Activated T-helper 1 cell treated with anti-CD3 and anti-CD28 coated beads, Interleukin-2, amount 50 U/mL, for 16 hours (primary cell): ENCODE results near the gene SPDYE17.
"Not testable (repeated sequence)": the region's sequence is repeated elsewhere in the genome, so short reads cannot be mapped to it uniquely, and the experiment has no call there.

Source experiments
- DNase-seq, 2 donors: peaks; one replicate each; pipeline ENCODE4 v3.0.0-alpha.2; 2020; ENCODE audit warnings: low read depth in 1 of 2, low spot score in 1 of 2

SPDYE17 gene, protein sequence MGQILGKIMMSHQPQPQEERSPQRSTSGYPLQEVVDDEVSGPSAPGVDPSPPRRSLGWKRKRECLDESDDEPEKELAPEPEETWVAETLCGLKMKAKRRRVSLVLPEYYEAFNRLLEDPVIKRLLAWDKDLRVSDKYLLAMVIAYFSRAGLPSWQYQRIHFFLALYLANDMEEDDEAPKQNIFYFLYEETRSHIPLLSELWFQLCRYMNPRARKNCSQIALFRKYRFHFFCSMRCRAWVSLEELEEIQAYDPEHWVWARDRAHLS

DNA sequence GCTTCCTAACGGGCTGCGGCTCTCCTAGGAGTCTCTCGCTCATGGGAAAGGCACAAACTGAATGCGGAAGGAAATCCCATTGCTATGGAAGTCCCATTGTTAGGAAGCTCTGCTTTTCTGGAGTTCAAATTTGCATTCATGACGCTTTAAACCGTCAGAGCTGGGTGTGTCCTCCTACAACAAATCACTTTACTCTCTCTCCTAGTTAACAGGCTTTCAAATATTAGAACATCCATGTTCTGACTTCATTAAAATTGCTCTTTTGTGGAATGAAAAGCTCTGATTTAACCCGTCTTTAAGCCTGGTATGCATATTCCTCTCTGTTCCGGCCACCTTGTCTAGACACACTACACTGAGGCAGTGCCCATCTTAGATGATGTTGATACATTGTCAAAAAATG lies at the start of gene SPDYE17:
Gene SPDYE17 (minus strand): TSS at position 101 of the 400 bp plus-strand sequence. CDS start 1,791 bp downstream, outside the sequence.
- DNase-seq = not testable (repeated sequence)

DNA sequence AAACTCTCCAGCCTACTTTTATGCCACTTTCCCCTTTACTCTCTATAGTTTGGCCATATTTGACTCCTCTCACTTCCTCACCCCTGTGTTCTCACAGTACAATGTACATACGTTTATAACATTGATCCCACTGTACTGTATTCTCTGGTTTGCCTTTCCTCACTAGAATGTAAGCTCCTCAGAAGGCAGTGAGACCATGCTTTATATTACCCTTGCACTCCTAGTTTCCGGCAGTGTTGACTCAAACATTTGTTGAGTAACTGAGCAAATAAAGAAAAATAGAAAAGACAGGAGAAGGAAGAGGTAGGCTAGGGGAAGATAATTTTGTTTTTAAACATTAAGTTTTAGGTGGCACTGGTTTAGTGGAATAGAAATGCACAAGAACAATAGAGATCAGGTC lies 48.1 kb upstream of the SPDYE17 start:
- DNase-seq = not testable (repeated sequence)

DNA sequence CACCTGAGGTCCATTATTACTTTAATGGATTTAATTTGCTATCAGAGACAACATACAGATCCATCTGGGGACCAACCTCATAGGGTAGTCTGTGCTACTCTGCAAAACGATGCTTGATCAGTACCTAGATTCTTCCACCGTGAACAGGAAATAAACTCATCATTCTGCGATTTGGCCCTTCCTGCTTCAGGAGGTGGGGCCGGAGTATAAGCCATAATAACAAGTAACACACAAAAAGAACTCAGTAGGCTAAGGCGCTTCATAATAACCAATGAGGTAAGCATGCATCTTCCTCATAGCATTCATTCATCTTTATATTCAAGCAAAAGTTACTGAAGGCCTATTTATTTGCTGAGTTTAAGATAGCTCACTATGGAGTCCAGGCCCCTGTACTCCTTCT lies 47.5 kb upstream of the SPDYE17 start:
- DNase-seq = not testable (repeated sequence)

DNA sequence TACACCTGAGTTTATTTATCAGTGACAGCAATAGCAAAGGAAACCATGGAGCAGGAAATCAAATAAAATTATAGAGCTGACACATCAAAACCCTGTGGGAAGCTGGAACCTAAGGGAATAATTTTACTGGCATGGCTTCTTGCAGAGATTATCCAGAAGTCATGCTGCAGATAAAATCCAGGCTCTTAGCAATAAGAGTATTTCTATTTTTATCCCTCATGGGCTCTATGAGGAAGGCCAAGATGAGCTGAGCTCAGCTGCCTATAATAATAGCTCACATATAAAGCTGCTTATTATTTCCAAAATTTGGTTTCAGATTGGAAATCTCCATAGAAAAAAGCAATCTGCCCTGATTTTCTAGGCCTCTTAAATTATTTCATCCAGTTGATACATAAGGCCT lies 47.0 kb upstream of the SPDYE17 start:
- DNase-seq = not testable (repeated sequence)

DNA sequence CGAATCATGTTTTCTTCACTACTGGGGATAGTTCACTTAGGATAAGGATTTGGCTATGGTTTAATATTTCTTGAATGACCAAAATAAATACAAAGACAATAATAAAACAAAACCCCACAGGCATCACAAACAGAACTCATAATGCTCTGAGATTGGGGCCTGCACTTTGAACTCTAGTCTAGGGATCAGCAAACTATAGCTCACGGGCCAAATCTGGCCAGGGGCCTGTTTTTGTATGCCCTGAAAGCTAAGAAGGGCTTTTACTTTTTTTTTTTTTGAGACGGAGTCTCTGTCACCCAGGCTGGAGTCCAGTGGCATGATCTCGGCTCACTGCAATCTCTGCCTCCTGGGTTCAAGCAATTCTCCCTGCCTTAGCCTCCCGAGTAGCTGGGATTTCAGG lies 44.9 kb upstream of the SPDYE17 start:
- not testable (repeated sequence) for DNase-seq

DNA sequence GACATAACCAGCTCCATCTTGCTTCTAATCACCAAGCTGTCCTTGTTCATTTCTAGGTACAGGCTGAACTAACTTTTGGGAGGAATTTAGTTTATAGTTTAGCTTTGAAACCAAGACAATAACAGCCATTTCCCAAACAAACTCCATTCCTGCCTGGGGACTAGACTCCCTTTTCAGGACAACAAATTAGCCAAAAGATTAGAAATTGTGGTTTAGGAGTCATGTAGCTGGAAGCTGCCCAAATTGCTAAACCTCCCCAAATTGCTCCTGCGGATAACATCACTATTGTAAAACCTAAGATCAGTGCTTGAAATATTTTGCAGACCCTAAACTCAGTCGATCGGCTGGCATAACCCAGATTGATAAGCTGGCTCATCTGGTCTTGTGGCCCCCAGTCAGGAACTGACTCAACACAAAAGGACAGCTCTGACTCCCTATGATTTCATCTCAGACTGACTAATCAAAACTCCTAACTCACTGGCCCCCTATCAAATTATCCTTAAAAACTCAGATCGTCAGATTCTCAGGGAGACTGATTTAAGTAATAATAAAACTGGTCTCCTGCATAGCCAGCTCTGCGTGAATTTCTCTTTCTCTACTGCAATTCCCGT lies 42.7 kb upstream of the SPDYE17 start:
- not testable (repeated sequence) for DNase-seq

DNA sequence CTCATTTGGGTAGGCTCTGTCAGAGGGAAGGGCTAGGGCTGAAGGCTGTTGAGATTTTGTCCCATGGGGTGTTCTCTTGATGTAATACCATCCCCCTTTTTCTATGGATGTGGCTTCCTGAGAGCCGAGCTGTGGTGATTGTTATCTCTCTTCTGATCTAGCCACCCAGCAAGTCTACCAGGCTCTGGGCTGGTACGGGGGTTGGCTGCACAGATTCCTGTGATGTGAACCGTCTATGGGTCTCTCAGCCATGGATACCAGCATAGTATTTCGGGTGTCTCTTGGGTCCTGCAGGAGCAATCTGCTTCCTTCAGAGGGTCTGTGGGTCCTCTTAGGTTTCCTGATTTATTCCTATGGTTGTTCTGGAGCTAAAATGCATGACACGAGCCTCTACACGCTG lies 38.9 kb upstream of the SPDYE17 start:
- DNase-seq = not testable (repeated sequence)

DNA sequence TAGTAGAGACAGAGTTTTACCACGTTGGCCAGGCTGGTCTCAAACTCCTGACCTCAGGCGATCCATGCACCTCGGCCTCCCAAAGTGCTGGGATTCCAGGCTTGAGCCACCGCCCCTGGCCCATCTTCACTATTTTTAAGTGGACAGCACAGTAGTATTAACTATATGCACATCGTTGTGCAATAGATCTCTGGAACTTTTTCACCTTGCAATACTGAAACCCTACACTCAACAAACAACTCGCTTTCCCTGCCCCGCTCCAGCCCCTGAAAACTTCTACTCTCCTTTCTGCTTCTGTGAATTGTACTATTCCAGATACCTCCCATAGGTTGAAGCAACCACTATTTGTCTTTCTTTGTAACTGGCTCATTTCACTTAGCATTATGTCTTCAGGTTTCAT lies 33.7 kb upstream of the SPDYE17 start:
- not testable (repeated sequence) for DNase-seq

DNA sequence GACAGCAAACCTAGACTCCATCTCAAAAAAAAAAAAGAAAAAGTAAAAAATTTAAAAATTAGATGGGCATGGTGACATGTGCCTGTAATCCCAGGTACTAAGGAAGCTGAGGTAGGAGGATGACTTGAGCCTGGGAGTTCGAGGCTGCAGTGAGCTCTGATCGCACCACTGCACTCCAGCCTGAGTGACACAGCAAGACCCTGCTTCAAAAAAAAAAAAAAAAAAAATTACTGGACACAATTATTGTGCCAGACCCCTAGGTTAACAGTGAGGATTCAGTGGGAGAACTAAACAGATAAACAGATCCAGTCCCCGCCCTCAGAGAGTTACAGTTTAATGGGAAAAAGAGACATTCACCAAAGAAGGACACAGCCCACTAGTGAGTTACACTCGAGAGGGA lies 31.6 kb upstream of the SPDYE17 start:
- DNase-seq = not testable (repeated sequence)

DNA sequence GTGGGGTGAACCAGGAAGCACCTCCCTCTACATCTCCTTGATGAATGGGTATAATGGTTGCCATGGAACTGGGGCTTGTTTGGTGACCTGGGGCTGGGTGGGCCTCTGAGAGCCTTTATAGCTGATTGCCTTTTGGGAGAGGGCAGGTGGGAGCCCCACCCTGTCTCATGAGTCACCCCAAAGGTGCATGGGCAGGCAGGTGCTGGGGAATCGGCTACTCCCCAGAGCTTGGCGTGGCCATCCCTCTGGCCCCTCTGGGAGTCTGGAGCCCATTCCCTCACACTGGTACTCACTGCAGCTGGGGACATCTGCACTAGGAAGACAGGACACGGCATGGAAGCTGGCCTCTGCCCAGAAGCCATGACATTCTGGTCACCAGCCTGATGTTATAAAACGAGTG lies 30.4 kb upstream of the SPDYE17 start, which contains the start of gene SPDYE18:
Gene SPDYE18 (minus strand): TSS at position 2 of the 400 bp plus-strand sequence. CDS start 2,046 bp downstream, outside the sequence.
- not testable (repeated sequence) for DNase-seq

DNA sequence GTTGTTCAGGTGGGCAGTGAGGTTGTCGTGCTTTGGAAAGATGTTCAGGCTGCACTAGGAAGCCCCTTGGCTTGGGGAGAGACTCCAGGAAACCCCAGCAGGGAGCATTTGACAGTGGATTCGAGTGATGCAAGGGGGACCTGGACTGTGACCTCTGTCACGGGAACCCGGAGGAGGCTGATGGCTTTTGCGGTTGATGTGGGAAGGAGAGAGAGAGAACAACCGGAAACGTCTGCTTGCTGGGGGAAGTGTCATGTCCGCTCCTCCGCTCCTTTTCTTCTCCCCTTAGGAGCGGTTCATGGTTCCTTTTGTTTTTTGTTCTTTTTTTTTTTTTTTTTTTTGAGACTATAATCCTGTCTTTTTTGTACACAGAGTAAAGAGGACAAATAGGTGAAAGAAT lies 5.8 kb downstream of the SPDYE17 start:
- not testable (repeated sequence) for DNase-seq

DNA sequence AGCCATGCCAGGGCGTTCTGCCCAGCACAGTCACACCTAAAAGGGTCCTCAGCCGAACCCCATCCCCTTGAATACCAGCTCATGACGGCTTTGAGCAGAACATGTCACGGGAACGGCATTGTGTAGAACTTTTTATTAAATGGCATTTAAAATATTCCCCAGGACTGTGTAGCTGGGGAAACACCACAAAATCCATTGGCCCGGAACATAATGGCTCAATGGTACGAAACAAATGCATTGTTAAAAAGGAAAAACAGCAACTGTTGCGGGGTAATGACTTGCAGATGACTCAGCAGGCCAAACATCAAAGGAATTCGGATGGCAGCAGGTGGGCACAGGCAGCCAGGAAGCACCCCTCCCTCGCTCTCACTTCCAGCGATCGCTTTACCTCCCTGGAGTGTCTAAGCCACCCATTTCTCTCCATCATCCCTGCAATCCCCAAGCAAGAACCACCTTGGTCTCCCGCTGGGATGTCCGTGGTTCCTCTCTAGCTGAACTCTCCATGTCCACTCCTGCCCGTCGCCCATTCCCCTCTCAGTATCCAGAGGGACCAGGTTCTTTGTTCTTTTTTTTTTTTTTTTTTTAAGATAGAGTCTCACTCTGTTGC lies 22.0 kb downstream of the SPDYE17 start:
- DNase-seq = not testable (repeated sequence)

DNA sequence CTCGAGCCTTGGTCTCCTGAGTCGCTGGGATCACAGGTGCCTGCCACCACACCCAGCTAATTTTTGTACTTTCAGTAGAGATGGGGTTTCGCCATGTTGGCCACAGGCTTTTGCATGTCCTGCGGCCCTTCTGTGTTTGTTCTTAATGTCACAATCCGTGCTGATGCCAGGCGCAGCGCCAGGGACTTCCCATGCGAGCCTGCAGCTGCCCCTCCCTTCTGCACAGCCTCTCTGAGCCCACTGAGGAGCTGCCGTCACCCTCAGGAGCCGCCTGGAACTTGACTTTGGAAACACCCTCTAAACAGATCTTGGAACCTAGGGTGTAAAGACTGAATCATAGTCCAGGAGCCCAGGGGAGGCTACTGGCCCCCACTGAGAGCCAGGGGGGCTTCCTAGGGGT lies 24.2 kb downstream of the SPDYE17 start:
- DNase-seq = not testable (repeated sequence)

DNA sequence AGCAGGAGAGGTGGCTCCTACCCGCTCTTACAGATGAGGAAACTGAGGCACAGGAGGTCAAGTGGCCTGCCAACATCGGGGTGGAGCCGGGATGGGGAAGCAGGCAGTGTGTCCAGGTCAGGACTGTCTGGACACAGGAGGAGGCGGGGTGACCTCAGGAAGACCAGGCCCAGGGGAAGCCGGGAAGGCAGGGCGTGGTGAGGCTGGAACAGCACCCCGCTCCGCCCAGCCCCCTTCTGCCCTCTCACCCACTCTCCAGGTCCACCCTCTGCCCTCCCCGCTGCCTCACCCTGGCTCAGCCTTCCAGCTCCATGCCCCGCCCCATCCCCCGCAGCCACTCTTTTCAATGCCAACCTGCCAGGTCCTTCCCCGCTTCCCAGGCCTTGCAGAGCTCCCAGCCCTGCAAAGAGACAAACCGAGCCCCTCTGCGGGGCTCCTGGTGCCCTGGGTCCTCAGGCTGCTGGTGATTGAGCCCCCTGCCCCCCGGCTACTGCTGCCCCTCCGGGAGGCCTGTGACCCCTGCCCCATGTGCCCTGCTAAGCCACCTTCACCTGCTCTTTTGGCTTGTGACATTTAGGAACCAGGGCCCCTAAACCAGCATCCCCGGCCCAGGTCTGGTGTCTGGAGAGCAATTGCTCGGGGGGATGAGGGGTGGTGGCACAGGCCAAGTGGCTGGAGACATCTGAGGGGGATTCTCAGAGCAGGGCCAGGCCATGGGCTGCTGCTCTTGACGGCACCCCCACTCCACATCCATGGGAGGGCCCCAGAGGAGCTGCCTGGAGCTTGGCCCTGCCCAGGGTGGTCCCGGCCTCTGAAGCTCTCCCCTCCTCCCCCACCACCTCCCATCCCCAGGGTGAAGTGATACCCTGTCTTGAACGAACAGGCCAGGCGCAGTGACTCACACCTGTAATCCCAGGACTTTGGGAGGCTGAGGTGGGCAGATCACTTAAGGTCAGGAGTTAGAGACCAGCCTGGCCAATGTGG lies 25.7 kb downstream of the SPDYE17 start:
- DNase-seq = not testable (repeated sequence)

DNA sequence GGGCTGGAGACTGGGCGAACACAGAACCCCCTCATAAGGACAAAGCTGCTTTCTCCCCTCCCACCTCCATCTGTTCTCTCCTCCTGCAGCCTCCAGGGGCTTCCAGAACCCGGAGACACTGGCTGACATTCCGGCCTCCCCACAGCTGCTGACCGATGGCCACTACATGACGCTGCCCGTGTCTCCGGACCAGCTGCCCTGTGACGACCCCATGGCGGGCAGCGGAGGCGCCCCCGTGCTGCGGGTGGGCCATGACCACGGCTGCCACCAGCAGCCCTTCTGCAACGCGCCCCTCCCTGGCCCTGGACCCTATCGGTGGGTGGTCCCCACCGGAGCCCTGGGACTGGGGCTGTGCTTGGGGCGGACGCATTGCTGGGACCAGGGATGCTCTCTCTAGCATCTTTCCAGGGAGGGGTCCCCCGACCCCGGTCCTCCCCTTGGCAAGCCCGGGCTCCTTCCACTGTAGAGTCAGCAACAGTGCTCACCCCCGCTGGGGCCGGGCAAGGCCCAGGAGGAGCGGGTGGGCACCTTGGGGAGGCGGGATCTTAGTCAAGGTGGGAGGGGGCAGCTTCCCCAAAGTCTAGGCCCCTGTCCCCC lies 26.6 kb downstream of the SPDYE17 start:
- not testable (repeated sequence) for DNase-seq

DNA sequence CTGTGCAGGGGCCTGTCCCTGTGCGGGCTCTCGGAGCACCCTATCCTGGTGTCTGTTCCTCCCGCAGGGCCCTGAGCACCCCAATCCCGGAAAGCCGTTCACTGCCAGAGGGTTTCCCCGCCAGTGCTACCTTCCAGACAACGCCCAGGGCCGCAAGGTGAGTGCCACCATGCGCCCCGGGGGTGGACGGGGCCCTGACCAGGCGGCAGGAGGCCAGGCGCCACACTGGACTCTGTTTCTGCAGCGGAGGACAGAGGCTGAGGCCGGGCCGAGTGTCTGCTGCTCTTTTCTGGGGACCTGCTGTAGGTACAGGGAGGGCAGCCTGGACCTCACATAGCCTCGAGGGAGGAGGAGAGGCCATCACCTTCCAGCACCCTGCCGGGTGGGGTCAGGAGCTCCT lies 28.0 kb downstream of the SPDYE17 start:
- DNase-seq = not testable (repeated sequence)

DNA sequence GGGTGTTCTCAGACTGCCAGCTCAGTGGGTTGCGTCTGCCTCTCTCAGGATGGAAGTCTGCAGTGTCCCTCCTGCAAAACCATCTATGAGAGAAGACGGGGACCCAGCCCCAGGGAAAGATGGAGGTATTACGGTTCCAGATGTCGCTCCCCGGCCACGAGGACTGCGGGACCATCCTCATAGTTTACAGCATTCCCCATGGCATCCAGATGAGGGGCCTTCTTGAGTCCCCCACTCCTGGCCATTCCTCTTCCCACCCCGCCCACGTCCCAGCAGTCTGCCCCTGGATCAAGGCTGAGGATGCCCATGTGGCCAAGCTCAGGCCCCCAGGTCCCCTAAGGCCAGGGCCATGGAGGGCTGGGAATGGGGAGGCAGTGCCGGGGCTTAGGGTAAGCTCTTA lies 28.9 kb downstream of the SPDYE17 start:
- not testable (repeated sequence) for DNase-seq

DNA sequence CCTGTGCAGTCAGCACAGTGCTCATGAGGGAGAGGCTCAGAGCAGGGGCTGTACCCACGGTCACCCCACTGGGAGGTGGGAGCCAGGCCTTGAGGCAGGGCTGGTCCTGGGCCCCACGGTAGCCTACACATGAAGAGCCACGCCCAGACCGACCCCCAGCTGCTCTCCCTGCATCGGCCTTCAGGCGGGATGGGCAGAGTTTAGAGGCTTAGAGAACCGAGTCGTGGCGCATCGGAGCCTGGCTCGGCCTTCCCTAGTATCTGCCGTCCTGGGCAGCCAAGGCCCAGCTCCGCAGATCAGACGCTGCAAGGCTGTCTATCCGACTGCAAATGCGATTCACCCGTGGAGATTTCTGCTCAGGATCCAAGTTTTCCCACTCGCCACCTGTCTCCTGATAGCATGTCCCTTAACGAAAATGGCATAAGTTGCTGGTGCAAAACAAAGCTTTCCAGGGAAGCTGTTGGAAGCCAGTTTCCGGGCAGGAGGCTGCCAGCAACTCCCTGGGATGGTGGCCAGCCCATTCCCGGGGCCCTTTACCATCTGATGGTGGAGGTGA lies 29.4 kb downstream of the SPDYE17 start:
- DNase-seq = not testable (repeated sequence)

DNA sequence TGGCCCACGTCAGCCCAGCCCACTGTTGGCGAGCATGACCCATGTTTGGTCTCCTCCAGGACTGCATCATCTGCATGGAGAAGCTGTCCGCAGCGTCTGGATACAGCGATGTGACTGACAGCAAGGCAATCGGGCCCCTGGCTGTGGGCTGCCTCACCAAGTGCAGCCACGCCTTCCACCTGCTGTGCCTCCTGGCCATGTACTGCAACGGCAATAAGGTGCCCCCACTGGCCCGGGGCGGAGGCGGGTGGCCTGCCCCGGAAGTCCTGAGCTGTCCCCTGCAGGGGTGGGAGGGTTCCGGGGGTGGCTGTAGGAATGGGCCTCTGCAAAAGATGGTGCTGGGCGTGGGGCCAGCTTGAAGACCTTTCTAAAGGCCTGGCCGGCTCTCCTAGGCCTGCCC lies 30.1 kb downstream of the SPDYE17 start:
- not testable (repeated sequence) for DNase-seq

DNA sequence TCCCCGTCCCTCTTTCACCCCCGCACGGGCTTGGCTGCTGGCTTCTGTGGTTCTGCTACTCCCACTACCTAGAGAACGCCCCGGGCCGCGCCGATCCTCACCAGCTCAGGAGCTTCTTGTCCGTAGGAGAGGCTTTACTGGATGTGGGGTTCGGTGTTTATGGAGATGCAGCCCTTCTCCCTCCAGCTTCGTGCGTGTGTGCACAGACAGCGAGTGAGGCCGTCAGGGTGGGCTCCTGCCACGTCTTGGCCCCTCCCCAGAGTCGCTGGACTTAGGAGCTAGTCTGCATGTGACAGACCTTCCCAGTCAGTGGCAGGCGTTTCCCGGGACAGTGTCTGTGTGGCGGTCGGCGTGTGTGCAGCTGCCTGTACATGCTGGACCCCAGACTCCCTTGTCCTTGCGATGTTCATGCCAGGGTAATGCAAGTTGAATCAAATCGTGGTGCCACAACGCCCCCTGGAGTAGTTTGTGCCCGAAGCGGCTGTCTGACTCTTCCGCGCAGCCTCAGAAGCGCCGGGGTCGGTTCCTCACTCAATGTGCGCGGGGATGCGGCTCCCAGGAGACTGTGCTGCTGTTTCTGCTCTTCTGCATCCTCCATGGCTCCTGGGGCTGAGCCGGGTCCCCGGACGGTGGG lies 32.6 kb downstream of the SPDYE17 start:
- not testable (repeated sequence) for DNase-seq
